ENCODE data around the gene SSPN. TPM values are rescaled to one million over a fixed set of nuclear protein-coding genes. Genes with fewer than 3 reads are reported as not detected.

SSPN gene
- total RNA-seq, 1 donor from 2014 or later, result 0.84 TPM

- no peak overlapping the region for H3K4me3 Mint-ChIP-seq
- H3K27me3 Mint-ChIP-seq (ENCODE audit: insufficient read depth, low read depth), result no peaks in the 10 kb centered on the region
- Histone ChIP-seq H3K79me2 (ENCODE audit: low read depth) (no peaks in the 10 kb centered on the region), H3K4me1 (no peaks in the 10 kb centered on the region), H3K27me3 (no peaks in the 10 kb centered on the region), H3K9ac (no peak overlapping the region), H3K4me2 (no peak overlapping the region), H4K20me1 (ENCODE audit: low read depth) (no peaks in the 10 kb centered on the region), H3K36me3 (no peaks in the 10 kb centered on the region), H3F3A (ENCODE audit: low read depth) (no peaks in the 10 kb centered on the region), H3K9me3 (ENCODE audit: low read depth) (no peaks in the 10 kb centered on the region), H3K4me3 (no peak overlapping the region), H2AFZ (replicated peaks) (no peak overlapping the region), H3K27ac (no peak overlapping the region)
- no peaks in the 10 kb centered on the region for H3K36me3 Mint-ChIP-seq
- no peaks in the 10 kb centered on the region for H3K4me1 Mint-ChIP-seq
- no peaks in the 10 kb centered on the region for H3K9me3 Mint-ChIP-seq
- TF ChIP-seq CTCF (IDR thresholded peaks at IDR 0.05) (no peak), EZH2phosphoT487 (IDR thresholded peaks at IDR 0.05) (no peak), EZH2 (IDR thresholded peaks at IDR 0.05) (no peak)
- DNase-seq (ENCODE audit: low spot score), result no peak
- no peak overlapping the region for H3K27ac Mint-ChIP-seq
Measured at GRCh38 chr12:26150736-26151450, 44.5 kb upstream of the SSPN start.

- no peaks in the 10 kb centered on the region for H3K79me2 ChIP-seq (ENCODE audit: low read depth)
- no peak overlapping the region for H3K4me3 ChIP-seq
- H3K27ac ChIP-seq, result no peak overlapping the region
- no peaks in the 10 kb centered on the region for H4K20me1 ChIP-seq (ENCODE audit: low read depth)
- Mint-ChIP-seq H3K36me3 (no peaks in the 10 kb centered on the region), H3K4me3 (no peak overlapping the region), H3K9me3 (no peaks in the 10 kb centered on the region), H3K27me3 (ENCODE audit: insufficient read depth, low read depth) (peaks cover 2% of the 10 kb centered on the region), H3K4me1 (no peaks in the 10 kb centered on the region), H3K27ac (no peak overlapping the region)
- TF ChIP-seq EZH2phosphoT487 (IDR thresholded peaks at IDR 0.05), result no peak
- TF ChIP-seq CTCF (IDR thresholded peaks at IDR 0.05), result no peak
- TF ChIP-seq EZH2 (IDR thresholded peaks at IDR 0.05), result no peak
- no peaks in the 10 kb centered on the region for H3K4me1 ChIP-seq
- no peak overlapping the region for H3K9ac ChIP-seq
- no peaks in the 10 kb centered on the region for H3K27me3 ChIP-seq
- no peak for DNase-seq (ENCODE audit: low spot score)
- H3F3A ChIP-seq (ENCODE audit: low read depth), result no peaks in the 10 kb centered on the region
- no peak overlapping the region for H3K4me2 ChIP-seq
- H2AFZ ChIP-seq (replicated peaks), result no peak overlapping the region
- no peaks in the 10 kb centered on the region for H3K9me3 ChIP-seq (ENCODE audit: low read depth)
- H3K36me3 ChIP-seq, result no peaks in the 10 kb centered on the region
Measured at GRCh38 chr12:26152507-26153102, 42.8 kb upstream of the SSPN start.

GRCh38 chr12:26153421-26154154 lies 41.8 kb upstream of the SSPN start:
- peaks cover 2% of the 10 kb centered on the region for H3K27me3 Mint-ChIP-seq (ENCODE audit: insufficient read depth, low read depth)
- no peak for TF ChIP-seq EZH2phosphoT487 (IDR thresholded peaks at IDR 0.05)
- TF ChIP-seq CTCF (IDR thresholded peaks at IDR 0.05), result no peak
- TF ChIP-seq EZH2 (IDR thresholded peaks at IDR 0.05), result no peak
- no peak overlapping the region for H3K27ac Mint-ChIP-seq
- H3K36me3 Mint-ChIP-seq, result no peaks in the 10 kb centered on the region
- H3K4me3 Mint-ChIP-seq, result no peak overlapping the region
- H3K79me2 ChIP-seq (ENCODE audit: low read depth), result no peaks in the 10 kb centered on the region
- H3K9me3 ChIP-seq (ENCODE audit: low read depth), result no peaks in the 10 kb centered on the region
- H3K36me3 ChIP-seq, result no peaks in the 10 kb centered on the region
- H3K4me1 ChIP-seq, result no peaks in the 10 kb centered on the region
- no peaks in the 10 kb centered on the region for H3F3A ChIP-seq (ENCODE audit: low read depth)
- no peak overlapping the region for H3K4me2 ChIP-seq
- H3K4me1 Mint-ChIP-seq, result no peaks in the 10 kb centered on the region
- H3K9me3 Mint-ChIP-seq, result no peaks in the 10 kb centered on the region
- H4K20me1 ChIP-seq (ENCODE audit: low read depth), result no peaks in the 10 kb centered on the region
- H3K27ac ChIP-seq, result no peak overlapping the region
- no peak overlapping the region for H3K9ac ChIP-seq
- H3K4me3 ChIP-seq, result no peak overlapping the region
- H3K27me3 ChIP-seq, result no peaks in the 10 kb centered on the region
- no peak for DNase-seq (ENCODE audit: low spot score)
- no peak overlapping the region for H2AFZ ChIP-seq (replicated peaks)
